K562 (cell line): Measurements from ENCODE around the gene NOM1. TPM values are rescaled to one million over a fixed set of nuclear protein-coding genes. Genes with fewer than 3 reads are reported as not detected.

Experiments used
- ATAC-seq: fragments of 200-7000 bp; cut with Tn5 transposase; 3 replicates; pipeline ENCODE4 v1.9.1; 2020; ENCODE audit warnings: moderate library complexity
- BruUV-seq: library from RNA; stranded (reverse); fragments of 400-500 nt; replicated peaks from 2 replicates; lab custom pipeline; 2021; lab: Mats Ljungman, UMichigan
- CTCF ChIA-PET: fragments of 300-600 bp; formaldehyde crosslinking; extraction: SDS; loops from one replicate; lab custom pipeline; 2021; ENCODE audit warnings: low intra/inter-chr PET ratio; lab: Yijun Ruan, JAX
- POLR2A ChIA-PET: fragments of 300-600, 350-650 bp; sonication (Branson Sonifier 250); formaldehyde crosslinking; extraction: SDS; loops from one replicate; lab custom pipeline; 2021; ENCODE audit warnings: antibody characterized with exemption, inconsistent platforms; lab: Yijun Ruan, JAX
- DNase-seq, 4 experiments: peaks; one replicate each; pipeline versions ENCODE4 v3.0.0 to v3.0.0-alpha.2; 2011 to 2018; ENCODE audit warnings: low spot score in 3 of 4, mixed read lengths in 3 of 4; ENCODE audit errors: extremely low read depth in 1 of 4
- FAIRE-seq: peaks from 2 replicates; lab custom pipeline; 2011; peaks lifted over from hg19 to GRCh38; lab: Jason Lieb, UNC
- H2AFZ ChIP-seq: 2 replicates; pipeline ENCODE4 v1.6.0; 2011; ENCODE audit warnings: low read depth, low read length, control low read depth, inconsistent platforms
- H3K27ac ChIP-seq: fragments of 200-600 bp; 3 replicates; pipeline ENCODE4 v1.8.0; 2011; ENCODE audit warnings: low read depth, mild to moderate bottlenecking, control low read depth, inconsistent platforms, low read length, moderate library complexity, mixed read lengths; ENCODE audit errors: extremely low read depth
- H3K27me3 ChIP-seq, 2 experiments: fragments of 300-600 bp in 1 of 2; 2 replicates in 1 of 2; 3 replicates in 1 of 2; pipeline versions ENCODE4 v1.6.0 to v1.8.0; 2011; ENCODE audit warnings: inconsistent platforms in 2 of 2, low read length in 2 of 2, mild to moderate bottlenecking in 1 of 2, mixed read lengths in 1 of 2, moderate library complexity in 1 of 2; ENCODE audit not compliant: control insufficient read depth in 2 of 2, insufficient read depth in 2 of 2
- H3K36me3 ChIP-seq: fragments of 300-600 bp; 3 replicates; pipeline ENCODE4 v1.8.0; 2011; ENCODE audit warnings: mild to moderate bottlenecking, low read length, inconsistent platforms; ENCODE audit not compliant: control insufficient read depth, insufficient read depth
- H3K4me1 ChIP-seq, 2 experiments: fragments of 200-600 bp in 1 of 2; replicated peaks in 1 of 2; 2 replicates in 1 of 2; 3 replicates in 1 of 2; pipeline versions ENCODE4 v1.5.1 to v1.8.0; 2011; ENCODE audit warnings: inconsistent platforms in 2 of 2, low read length in 2 of 2, mild to moderate bottlenecking in 1 of 2, mixed read lengths in 1 of 2, moderate library complexity in 1 of 2; ENCODE audit not compliant: control insufficient read depth in 2 of 2, insufficient read depth in 2 of 2
- H3K4me2 ChIP-seq: 2 replicates; pipeline ENCODE4 v1.6.1; 2011; ENCODE audit warnings: low read length, control low read depth, inconsistent platforms, mixed read lengths; ENCODE audit not compliant: insufficient read depth
- H3K4me3 ChIP-seq: fragments of 200-600 bp; sonication (generic), shearing (Covaris generic); 2 replicates; pipeline ENCODE4 v1.5.1; 2016; ENCODE audit warnings: control low read depth, inconsistent platforms
- H3K79me2 ChIP-seq: fragments of 200-600 bp; 3 replicates; pipeline ENCODE4 v1.8.0; 2011; ENCODE audit warnings: low read length, inconsistent platforms; ENCODE audit not compliant: control insufficient read depth, insufficient read depth
- H3K9ac ChIP-seq, 2 experiments: 2 replicates each; pipeline versions ENCODE4 v1.6.0 to v1.6.1; 2011; ENCODE audit warnings: low read depth in 2 of 2, low read length in 2 of 2, control low read depth in 1 of 2, inconsistent platforms in 1 of 2, mild to moderate bottlenecking in 1 of 2, mixed read lengths in 1 of 2; ENCODE audit not compliant: insufficient read depth in 1 of 2
- H3K9me1 ChIP-seq: one replicate; pipeline ENCODE4 v1.6.0; 2011; ENCODE audit warnings: inconsistent platforms, mild to moderate bottlenecking, low read length, moderate library complexity; ENCODE audit not compliant: control insufficient read depth, insufficient read depth
- H3K9me3 ChIP-seq: replicated peaks from 2 replicates; pipeline ENCODE4 v1.5.1; 2011; ENCODE audit warnings: low read depth, low read length, inconsistent platforms; ENCODE audit not compliant: control insufficient read depth, insufficient read depth
- H4K20me1 ChIP-seq: replicated peaks from 2 replicates; pipeline ENCODE4 v1.6.1; 2011; ENCODE audit warnings: low read length, inconsistent platforms, mixed read lengths; ENCODE audit not compliant: control insufficient read depth, insufficient read depth
- CBX8 ChIP-seq: fragments of 200-600 bp; sonication (generic); IDR thresholded peaks from 2 replicates; pipeline ENCODE4 v1.6.1; 2012; ENCODE audit warnings: borderline replicate concordance, mixed run types, low read depth, mild to moderate bottlenecking, moderate library complexity, mixed read lengths, low read length, control low read depth, inconsistent platforms; ENCODE audit not compliant: poor library complexity, severe bottlenecking; ENCODE audit errors: extremely low read depth
- KAT2B ChIP-seq: IDR thresholded peaks from one replicate; pipeline ENCODE4 v1.6.1; 2012; ENCODE audit warnings: low read depth, mild to moderate bottlenecking, control low read depth, inconsistent platforms, low read length, moderate library complexity
- MXD1 ChIP-seq: fragments of 250-450 bp; sonication (Bioruptor Pico); IDR thresholded peaks from 2 replicates; pipeline ENCODE4 v1.8.0; 2021; ENCODE audit warnings: borderline replicate concordance, mild to moderate bottlenecking, moderate library complexity; ENCODE audit not compliant: poor library complexity, severe bottlenecking
- ZNF12 ChIP-seq: sonication (generic); formaldehyde crosslinking; IDR thresholded peaks from 2 replicates; pipeline ENCODE4 v1.4.0; 2020; ENCODE audit warnings: mild to moderate bottlenecking, missing genetic modification reagents
- WGBS: fragments of 100-300 bp; shearing (Covaris generic); methylation state at CpG from one replicate; pipeline ENCODE4 v1.1.6; 2016; ENCODE audit warnings: low coverage, mixed read lengths; ENCODE audit not compliant: insufficient coverage; ENCODE audit errors: missing lambda C conversion rate; 5-methylcytosine and 5-hydroxymethylcytosine counted together
- in situ Hi-C: fragments of 300-500 bp; cut with MboI; formaldehyde crosslinking; loops from 4 replicates; pipeline ENCODE4 v1.15.0; 2018; ENCODE audit warnings: inconsistent platforms, mixed read lengths
- intact Hi-C: fragments of 100-400 bp; cut with micrococcal nuclease; formaldehyde crosslinking; loops from 2 replicates; pipeline ENCODE4 v1.14.2; 2022
- polyA plus RNA-seq, 8 experiments: library from polyadenylated mRNA; depleted of rRNA in 4 of 8; stranded (reverse) in 5 of 8; unstranded in 3 of 8; fragments of >200 nt; fragmentation: Nextera tagmentation in 2 of 8; fragmentation: Illumina TruSeq in 1 of 8; extraction: Ambion mirVana in 2 of 8; extraction: Trizol in 1 of 8; gene quantifications; 2 replicates each; pipeline versions ENCODE4 v1.2.1 to v1.2.3, GENCODE V29; 2011 to 2014; ENCODE audit warnings: inconsistent platforms in 1 of 8, missing spikeins in 1 of 8
- total RNA-seq, 7 experiments: library from RNA; depleted of rRNA in 6 of 7; stranded (reverse); fragments of >200 nt in 6 of 7; fragmentation: Illumina TruSeq in 2 of 7; extraction: Trizol in 2 of 7; gene quantifications; 2 replicates each; pipeline versions ENCODE4 v1.2.1 to v1.2.3, GENCODE V29; 2011 to 2021; ENCODE audit warnings: low replicate concordance in 1 of 7
- TF ChIP-seq, protein P1 (sequence below), 2 experiments: IDR thresholded peaks; 2 replicates each; pipeline ENCODE4 v1.6.1; 2012; ENCODE audit warnings: improper control_type of control experiment in 2 of 2, low read depth in 2 of 2, low read length in 2 of 2, borderline replicate concordance in 1 of 2

The NOM1 gene
- total and polyA plus RNA-seq, 9 of the 15 experiments (the other 6 are each of a cell fraction or from before 2014, with no cell fraction given), result 6.8 to 47.3 (median 37.4) TPM

DNA sequence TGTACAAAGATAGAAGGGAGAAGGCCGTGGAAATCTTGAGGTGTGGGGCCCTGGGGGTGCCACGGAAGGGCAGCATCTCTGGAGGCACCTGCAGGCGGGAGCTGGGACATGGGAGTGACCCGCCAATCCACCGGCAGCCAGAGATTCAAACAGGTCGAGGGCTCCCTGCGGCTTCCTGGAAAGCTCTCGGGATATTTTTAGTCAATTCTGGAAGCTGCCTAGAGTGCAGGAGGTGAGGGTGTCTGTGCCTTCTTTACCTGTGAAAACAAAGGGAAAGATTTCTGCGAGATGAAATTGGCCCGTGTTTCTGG lies 44.4 kb downstream of the NOM1 start:
- ChIA-PET CTCF (no interaction called here), POLR2A (interaction anchor here (0.6 to 1.0 kb wide), 8 partner anchors 9 to 345 kb away, joined by 3 to 5 read pairs (median 3); no protein-coding TSS in a partner anchor)
- in situ Hi-C loops, result no loop called here
- H3K9me1 ChIP-seq, result no peaks in the 10 kb centered on the region
- intact Hi-C loops, result no loop called here
- no peak overlapping the region for H3K27ac ChIP-seq
- H3K4me3 ChIP-seq, result no peak overlapping the region
- DNase-seq (no peak), ATAC-seq (no peak), FAIRE-seq (no peak)
- TF ChIP-seq CBX8 (peak; percentile 55), ZNF12 (CRISPR knock-in tag) (no peak), MXD1 (CRISPR knock-in tag) (no peak), KAT2B (no peak)
- TF ChIP-seq, protein P1, sequence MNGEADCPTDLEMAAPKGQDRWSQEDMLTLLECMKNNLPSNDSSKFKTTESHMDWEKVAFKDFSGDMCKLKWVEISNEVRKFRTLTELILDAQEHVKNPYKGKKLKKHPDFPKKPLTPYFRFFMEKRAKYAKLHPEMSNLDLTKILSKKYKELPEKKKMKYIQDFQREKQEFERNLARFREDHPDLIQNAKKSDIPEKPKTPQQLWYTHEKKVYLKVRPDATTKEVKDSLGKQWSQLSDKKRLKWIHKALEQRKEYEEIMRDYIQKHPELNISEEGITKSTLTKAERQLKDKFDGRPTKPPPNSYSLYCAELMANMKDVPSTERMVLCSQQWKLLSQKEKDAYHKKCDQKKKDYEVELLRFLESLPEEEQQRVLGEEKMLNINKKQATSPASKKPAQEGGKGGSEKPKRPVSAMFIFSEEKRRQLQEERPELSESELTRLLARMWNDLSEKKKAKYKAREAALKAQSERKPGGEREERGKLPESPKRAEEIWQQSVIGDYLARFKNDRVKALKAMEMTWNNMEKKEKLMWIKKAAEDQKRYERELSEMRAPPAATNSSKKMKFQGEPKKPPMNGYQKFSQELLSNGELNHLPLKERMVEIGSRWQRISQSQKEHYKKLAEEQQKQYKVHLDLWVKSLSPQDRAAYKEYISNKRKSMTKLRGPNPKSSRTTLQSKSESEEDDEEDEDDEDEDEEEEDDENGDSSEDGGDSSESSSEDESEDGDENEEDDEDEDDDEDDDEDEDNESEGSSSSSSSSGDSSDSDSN (IDR thresholded peaks at IDR 0.05; ENCODE audit: borderline replicate concordance in 1 of 2, low read depth in 2 of 2, low read length in 2 of 2), result no peak
- H3K79me2 ChIP-seq, result no peaks in the 10 kb centered on the region
- no peaks in the 10 kb centered on the region for H3K36me3 ChIP-seq
- WGBS, result 6% methylated on average over 10 of the region's 10 CpGs
- no TSS peak for BruUV-seq
- H4K20me1 ChIP-seq, result no peaks in the 10 kb centered on the region
- peaks cover 1 to 16% of the 10 kb centered on the region in 2 experiments; a peak in 4 of 5 replicates for H3K4me1 ChIP-seq
- H3K27me3 ChIP-seq, result peaks cover 37 to 60% of the 10 kb centered on the region in 2 experiments; a peak in 4 of 5 replicates
- H3K4me2 ChIP-seq, result no peak overlapping the region
- 0 out of 4 replicates have a peak overlapping the region, but pooled peaks of 1 of the 2 experiments have one; percentile 24 for H3K9ac ChIP-seq
- no peaks in the 10 kb centered on the region for H3K9me3 ChIP-seq
- H2AFZ ChIP-seq, result no peak overlapping the region
